HG03060 (cell line): ENCODE data around the gene EHD4.

Source experiments
- ATAC-seq: cut with Tn5 transposase; IDR thresholded peaks from one replicate; pipeline ENCODE4 v1.9.1; 2021; ENCODE audit warnings: low read depth, moderate number of reproducible peaks; ENCODE audit not compliant: unreplicated experiment

Gene EHD4

DNA sequence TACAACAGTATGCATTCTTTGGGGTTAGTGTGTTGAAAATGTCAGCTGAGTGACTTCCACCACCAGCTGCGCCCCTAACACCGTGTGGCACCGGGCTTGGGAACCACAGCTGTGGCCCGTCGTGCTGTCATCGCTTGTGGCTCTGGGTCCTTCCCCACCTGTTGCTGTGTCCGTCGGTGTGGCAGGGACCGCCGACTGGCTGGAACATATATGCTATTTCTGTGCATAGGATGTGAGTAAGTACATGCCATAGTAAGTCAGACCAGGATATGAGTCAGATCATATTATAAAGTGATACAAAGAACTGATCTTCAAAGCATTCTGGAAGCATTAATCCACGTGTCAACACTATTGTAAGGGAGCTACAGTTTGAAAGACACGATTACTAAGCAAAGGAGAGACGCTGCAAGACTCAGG, 31.9 kb downstream of the EHD4 start:
- ATAC-seq: no peak

DNA sequence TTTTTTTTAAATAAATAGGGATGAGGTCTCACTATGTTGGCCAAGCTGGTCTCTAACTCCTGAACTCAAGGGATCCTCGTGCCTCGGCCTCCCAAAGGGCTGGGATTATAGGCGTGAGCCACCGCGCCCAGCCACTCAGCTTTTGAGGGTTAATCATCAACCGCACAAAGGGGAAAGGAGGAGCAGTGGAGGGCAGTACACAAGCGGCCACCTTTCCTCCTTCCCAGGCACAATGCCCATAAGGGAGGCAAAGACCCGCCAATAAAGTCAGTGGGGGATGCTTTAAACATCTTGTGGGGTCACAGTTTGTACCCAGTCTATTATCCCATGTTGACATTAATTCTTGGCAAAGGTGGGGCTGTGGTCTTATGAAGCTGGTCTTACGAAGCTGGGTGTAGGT, 32.4 kb downstream of the EHD4 start:
- ATAC-seq: no peak

DNA sequence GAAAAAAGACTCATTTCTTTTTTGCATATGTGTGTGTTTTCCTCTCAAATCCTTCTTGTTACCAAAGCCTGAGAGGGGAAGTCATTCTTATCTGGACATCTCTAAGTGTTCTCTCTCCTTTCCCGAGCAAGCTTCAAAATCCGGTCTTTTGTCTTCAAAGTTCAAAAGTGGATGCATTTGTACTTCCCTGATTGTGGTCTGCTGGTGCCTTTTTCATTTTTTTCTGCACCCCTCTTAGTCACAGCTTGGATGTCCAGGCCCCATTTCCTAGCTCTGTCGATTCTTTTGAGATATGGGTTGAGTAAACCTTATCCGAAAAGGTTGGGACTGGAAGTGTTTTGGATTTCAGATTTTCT, 34.8 kb downstream of the EHD4 start:
- no peak for ATAC-seq

DNA sequence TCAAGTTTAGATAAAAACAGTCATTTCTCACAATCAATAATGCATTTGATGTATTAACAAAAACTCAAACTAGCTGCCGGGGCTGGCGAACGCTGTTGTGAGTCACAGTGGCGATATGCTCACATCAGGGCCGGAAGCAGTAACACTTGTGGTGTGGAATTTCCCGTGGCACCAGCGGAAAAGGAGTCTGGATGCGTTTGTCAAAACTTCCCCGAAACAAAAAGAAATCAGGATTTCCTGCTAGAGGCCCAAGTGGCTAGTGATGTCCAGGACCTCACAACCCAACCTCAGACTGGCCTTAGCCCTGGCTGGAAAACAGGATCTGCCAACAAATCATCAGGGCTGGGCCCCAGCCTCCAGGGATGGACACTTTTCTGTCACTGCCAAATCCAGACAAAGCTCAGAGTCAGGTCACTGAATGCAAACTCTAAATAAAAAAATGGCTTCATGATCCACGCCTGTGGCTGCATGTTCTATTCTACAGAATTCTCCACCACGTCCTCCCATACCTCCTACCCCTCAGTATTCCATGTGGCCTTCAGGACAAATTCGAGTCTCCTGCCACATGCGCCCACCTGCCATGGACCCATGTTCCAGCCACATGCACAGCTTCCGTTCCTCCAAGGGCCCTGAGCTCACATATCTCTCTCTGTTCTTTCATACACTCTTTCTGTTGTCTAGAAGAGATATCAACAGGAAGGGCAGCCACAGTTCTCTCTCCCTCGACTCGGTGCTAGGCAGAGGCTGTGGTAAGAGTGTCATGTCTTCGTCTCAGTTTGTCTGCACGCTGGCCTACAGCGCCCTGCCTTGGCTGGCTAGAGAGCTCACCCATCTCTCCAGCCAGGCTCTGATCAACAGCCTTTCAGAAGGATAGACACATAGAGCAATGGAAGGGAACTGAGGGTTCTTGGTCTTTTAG, 35.4 kb downstream of the EHD4 start:
- no peak for ATAC-seq

DNA sequence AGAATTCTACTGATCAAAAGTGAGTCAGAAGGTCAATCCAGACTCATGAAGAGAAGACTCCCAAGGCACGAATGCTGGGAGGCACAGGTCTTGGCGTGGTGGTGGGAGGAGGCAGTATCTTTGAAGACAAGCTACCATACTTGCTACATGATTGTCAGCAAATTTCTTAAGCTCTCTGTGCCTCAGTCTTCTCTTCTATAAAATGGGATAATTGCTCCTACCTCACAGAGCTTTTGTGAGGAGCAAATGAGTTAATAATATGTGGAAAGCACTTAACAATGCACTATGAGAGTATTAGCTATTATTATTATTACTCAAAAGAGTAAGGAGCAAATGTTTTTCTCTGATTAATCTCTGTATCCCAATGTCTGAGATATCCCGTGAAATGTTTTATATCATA, 36.2 kb downstream of the EHD4 start:
- ATAC-seq: no peak

DNA sequence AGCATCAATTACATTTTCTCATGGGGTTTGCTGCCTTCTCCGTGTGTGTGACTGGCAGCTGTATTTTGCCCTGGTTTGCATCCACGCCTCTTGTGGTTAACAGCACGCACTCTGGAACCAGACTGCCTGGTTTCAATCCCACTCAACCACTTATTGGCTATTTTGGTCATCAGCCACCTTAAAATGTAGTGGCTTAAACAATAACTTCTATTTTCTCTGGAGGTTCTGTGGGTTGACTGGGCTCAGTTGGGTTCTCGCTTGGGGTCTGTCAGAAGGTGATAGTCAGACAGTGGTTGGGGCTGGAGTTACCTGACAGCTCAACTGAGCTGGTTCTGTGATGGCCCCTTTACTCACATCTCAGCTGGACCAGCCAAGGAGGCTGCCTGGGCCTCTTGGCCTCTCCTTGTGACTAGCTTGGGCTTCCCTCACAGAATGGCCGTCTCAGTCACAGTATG, 36.8 kb downstream of the EHD4 start:
- no peak for ATAC-seq

DNA sequence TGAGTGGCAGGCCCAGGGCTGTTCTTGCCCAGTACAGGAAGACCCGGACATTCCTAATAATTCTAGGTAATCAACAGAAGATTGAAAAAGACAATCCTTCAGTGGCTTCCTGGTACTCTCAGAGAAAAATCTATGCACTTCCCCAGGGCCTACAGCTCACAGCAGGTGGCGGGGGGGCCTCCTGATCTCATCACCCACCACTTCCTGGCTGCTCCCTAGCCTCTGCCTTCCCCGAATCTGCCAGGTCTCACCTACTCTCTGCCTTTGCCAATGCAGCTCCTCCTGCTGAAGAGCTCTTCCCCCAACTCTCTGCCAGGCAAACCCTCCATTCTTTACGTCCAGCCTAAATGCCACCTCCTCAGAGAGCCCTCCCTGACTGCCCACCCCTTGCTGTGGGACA, 37.5 kb downstream of the EHD4 start:
- no peak for ATAC-seq

DNA sequence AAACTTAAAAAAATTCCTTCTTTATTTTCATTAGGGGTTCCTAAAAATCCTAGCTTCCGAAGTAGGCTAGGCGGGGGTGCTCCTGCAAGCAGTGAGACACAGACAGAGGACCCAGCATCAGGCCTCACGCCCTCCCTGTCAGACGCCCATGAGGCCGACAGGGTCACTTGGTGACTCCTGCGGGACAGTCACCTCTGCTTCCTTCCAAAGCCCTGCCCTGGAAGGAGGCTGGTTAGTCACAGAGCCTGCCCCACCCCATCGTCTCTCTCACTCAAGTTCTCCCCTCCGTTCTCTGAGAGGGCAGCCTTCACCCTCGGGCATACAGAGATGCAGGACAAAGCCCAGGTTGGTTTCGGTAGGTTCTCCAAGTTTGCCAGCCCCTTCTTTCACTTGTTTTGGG, 38.6 kb downstream of the EHD4 start:
- no peak for ATAC-seq

DNA sequence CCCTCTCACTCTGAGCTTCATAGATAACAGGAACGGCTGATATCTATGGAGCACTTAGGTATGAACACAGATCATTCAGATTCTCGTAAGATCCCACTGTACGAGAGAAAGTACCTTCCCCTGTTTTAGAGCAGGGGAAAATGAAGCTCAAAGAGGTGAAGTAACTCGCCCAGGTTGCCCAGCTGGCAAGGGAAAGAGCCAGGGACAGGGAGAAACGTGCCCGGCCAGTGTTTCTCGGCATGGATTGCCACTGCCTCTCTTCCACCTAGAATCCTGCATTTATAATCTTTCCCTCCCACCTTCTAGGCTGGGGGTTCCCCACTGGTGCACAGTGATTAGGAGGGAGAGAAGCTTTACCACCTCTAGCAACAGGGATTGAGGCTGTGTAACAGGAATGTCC, 39.0 kb downstream of the EHD4 start:
- ATAC-seq: no peak

DNA sequence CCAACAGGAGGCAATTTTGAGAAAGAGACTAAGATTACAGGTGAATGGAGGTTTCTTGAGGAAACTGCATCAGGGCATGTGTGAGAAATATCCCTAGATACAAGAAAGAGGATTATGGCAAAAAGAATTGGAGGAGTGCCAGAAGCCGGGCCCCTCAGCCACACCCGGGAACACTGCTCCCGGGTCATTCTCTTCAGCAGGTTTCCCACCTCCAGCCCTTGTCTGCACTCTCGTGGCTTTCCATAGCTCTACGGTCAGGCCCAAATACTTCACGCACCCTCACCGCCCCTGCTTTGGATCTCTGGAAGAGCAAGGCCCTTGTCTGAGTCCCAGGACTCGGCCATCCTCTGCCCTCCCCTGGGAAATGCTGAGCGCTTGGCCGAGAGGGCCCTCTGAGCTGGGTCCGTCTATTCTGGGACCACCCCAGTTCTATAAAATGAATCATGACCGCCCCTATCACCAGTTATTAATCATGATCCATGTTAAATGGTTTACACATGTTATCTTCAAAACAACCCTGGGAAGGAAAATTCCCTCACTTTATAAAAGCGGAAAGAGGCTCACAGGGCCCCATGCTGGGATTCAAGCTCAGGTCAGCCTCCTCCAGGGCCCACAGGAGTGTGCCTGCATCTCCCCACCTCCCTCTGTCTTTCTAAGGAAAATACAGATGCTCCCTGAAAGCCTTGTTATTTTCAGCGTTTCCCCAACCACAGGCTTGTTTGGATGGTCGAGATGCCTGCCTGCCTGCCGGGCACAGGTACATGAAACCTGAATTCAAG, 39.7 kb downstream of the EHD4 start:
- no peak for ATAC-seq

DNA sequence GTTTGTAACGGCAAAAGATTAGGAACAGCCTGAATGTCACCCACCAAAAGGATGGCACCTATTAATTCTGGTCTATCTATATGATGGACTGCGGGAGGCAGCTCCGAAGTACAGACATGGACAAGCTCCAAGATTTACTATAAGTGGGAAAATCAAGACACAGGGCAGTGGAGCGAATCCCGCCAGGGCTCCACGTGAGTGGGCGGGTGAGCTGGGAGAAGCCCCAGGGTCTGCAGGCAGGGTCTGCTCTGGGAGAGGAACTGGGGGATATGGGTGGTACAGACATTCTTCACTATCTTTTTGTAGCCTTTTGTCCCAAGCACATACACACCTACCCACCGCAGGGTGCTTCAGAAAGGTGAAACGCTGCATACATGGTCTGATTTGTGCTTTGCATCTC, 40.3 kb downstream of the EHD4 start:
- no peak for ATAC-seq

DNA sequence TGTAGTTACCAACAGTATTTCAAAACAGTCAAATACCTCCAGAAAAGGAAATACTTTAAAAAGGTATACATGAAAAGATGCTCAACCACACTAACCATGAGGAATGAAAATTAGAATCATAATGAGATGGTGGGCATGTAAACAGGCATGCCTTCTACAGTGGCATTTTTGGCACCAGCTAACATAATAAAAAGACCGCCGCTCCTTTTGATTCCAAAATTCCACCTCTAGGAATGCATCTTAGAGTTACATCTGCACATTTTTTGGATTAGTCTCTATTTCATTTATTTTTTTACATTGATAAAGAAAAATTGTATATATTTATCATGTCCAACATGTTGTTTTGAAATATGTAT, 41.5 kb downstream of the EHD4 start:
- ATAC-seq: no peak

DNA sequence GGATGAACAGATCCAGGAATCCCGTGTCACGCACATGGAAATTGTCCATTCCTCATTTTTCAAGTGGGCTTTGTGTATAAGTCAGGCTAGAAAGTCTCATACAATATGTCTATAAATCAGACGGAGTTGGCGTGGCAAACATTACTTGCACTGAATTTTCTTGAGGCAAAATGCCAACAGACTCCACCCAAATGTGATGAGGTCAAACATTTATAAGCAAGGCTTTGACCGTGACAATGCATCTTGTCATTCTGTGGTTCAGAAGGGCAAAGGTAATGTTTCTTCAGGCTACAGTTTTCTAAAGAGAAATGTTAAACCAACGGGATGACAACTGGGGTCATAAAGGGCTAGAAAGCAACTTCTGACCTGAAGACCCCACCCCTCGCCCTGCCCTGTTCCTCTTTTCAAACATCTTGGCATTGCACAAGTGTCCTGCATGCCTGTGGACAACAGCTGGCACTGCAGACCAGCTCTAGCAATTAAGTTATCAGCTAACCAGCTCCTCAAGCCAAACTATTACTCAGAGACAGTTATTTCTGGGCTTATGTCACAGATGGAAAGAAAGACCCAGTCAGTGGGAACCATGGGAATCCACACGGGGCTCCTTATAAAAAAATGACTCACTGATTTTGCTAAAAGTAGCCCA, 42.0 kb downstream of the EHD4 start:
- no peak for ATAC-seq

DNA sequence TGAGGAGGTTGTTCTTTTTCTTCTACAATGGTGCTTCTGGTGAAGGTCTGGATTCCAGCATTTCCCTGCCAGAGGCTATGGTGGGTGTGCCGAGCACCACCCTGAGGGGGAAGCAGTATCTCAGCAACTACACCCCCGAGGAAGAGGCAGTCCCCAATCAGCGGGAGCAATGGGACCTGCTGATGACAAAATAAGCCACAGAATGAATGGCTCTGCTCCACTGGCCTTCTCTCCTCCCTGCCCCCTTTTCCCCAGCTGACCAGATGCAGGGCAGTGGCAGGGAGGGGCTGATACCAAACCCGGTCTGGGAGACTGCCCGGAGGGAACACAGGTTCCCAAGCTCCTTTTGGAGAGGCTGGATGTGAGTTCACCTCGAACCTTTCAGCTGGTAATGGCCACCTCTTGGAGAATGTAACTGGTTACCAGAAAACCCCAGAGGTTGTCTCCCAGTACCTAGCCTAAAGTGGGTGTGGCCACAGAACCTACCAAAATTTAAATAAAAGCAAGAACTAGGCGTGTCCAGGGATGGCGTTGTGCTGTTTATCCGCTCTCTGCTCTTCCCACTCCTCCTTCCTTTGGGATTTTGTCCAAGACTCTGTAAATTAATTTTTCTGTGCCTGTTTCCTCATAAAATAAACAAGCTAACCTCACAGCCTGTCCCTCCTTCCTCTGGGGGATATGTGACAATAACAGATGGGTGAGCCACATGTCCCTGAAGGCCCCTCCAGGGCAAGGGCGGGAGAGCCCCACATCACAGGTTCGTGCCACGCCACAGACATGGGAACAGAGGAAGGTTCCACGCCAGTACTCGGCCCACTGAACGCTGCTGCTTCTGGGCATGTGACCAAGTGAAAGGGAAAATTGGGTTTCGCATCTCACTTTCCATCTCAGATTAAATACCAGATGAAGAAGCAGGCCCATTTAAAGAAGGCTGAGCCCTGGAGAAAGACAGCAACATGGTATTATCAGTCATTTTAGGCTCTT, 43.4 kb downstream of the EHD4 start:
- peak; percentile 54 for ATAC-seq

DNA sequence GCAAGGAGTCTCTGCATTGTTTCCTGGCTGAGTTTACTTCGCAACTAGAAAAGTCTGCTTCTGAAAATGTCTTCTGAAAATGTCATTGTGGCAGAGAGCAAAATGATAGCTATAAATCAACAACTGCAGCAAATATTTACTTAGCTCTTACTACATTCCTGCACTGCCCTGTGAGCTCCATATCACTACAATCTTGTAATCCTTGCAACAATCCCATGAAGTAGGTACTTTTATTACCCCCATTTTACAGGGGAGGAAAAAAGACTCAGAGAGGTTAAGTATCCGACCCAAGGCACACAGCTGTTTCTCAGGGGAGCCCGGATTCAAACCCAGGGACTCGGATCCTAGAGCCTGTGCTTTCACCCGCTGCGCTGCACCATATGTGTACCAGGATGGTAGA, 44.3 kb downstream of the EHD4 start:
- ATAC-seq: no peak

DNA sequence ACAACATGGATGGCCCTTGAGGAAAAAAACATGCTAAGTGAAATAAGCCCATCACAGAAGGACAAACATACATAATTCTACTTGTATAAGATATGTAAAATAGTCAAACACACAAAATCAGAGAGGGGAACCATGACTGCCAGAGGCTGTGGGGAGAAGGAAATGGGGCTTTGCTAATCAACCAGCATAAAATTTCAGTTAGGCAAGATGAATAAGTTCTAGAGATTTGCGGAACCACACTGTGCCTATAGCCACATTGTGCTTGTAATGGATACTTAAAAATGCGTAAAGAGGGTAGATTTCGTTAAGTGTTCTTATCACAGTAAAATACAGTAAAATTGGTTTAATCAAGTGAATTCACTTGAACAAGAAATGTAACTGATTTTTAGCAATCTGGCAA, 44.8 kb downstream of the EHD4 start:
- no peak for ATAC-seq

DNA sequence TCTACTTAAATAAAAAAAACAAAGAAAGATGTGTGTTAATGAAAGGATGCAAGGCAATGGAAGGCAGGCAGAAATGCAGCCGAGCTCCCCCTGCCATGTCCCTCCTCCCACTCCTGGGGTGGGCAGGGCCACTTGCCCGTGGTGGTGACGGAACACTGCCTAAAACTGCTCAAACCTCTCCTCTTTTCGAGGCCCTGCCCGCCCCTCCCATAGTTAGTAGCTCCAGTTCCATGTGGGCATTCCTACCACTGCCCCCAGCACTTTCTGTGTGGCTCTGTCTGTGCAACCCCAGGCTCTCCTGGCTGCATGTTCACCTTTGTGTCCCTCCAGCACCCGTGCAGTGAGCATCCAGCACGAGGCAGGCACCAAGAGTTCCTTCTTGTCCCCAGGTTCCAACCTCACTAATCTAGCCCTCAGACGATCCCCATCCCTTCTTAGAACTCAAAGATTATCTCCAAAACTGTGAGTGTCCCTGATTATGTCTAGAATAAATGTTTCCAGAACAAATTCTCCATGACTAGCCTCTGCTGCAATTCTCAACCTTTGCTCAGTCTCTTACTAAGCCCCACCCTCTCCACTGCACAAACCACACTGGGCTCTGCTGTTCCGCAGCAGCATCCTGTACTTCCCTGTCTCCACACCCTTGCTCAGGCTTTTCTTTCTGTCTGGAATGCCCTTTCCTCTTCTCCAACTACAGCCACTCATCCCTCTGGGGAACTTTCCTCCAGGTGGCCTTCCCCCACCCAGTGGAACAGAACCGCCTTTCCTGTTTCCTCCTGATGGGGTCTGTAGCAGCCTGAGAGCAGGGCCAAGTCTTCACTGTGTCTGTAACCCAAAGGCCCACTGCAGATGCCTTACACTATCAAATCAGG, 45.9 kb downstream of the EHD4 start:
- no peak for ATAC-seq

DNA sequence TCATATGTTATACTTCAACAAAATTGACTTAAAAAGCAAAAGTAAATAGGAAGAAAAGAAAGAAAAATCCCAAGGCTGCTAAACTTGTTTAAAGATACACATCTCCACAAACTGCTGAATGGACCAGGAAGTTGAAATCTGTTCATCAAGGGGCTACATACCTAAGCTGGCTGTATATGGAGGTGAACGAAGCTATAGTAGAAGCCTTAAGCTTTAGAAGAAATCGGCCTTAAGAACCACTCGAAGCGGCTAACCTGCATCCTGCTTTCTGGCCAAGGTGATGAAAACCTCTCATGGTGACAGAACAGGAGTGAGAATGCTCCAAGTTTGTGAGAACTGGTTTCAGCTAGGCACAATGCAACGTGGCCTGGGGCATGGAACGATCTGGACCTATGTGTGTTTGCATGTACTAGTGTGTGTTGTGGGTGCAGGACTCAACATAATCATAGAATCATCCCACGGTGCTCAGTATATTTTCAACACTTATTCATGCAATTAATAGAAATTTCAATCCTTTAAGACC, 47.2 kb downstream of the EHD4 start:
- no peak for ATAC-seq

DNA sequence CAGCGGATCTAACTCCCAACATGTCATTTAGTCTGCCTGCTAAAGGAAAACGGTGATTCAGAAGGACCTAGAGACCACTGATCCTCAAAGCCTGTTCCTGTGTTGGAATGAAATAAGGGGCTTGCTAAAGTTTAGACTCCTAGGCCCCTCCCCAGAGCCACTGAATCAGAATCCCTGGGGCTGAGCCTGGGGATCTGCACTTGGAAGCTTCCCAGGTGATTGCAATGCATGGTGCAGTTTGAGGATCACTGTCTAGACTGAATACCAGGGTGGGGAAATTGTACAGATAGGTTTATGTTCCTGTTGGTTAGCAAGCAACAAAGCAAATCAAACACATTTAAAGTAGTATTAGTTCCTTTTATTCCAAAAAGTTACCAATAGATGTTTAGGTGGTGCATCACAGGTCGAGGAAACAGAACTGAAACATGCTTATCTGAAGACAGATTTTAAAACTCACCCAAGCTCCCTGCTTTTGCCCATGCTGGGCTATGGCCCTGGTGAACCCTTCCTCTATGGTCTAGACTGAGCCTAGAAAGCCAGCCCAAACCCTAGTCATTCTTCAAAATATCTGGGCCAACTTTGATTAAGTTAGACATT, 48.9 kb downstream of the EHD4 start:
- no peak for ATAC-seq
